GM18873 (cell line): Measurements from ENCODE around the gene HK2.
"Not testable (repeated sequence)": the region's sequence is repeated elsewhere in the genome, so short reads cannot be mapped to it uniquely, and the experiment has no call there.

Source experiments
- ATAC-seq: cut with Tn5 transposase; IDR thresholded peaks from one replicate; pipeline ENCODE4 v1.9.1; 2021; ENCODE audit warnings: mild to moderate bottlenecking, moderate library complexity, moderate number of reproducible peaks; ENCODE audit not compliant: unreplicated experiment, low FRiP score

HK2 gene

DNA sequence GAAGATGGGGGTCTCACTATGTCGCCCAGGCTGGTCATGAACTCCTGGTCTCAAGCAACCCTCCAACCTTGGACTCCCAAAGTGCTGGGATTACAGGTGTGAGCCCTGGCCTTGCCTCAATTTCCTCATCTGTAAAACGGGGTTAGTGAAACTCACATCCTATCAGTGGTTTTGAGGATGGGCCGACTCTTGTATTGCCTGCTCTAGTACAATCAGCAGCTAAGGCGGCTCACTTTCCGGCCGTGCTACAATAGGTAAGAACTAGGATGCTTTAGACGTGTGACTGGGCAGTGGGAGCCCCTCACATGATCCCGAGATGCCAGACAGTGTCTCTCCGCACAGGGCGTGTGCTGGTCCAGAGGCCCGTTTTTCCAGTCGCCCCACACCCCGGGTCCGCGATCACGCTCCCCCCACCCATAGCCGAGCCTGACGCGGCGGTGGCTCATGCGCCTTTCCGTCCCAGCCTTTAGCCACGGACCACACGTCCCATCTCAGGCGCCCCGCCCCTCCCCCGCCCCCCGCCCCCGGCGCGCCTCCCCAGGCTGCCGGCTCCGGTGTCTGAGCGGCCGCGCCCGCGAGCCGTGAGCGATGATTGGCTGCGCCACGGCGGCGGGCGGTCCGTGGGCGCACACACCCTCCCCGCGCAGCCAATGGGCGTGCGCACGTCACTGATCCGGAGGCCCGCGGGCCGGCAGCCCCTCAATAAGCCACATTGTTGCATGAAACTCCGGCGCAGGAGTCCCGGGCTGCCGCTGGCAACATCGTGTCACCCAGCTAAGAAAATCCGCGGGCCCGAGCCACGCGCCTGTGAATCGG is at the start of gene HK2:
TSS of gene HK2 (plus strand) at position 710 of the 816 bp plus-strand sequence. CDS start 454 bp downstream, outside the sequence.
- peak; percentile 66 for ATAC-seq

- ATAC-seq = no peak
Observed at GRCh38 chr2:74789271-74789670, 44.7 kb upstream of the HK2 start.

DNA sequence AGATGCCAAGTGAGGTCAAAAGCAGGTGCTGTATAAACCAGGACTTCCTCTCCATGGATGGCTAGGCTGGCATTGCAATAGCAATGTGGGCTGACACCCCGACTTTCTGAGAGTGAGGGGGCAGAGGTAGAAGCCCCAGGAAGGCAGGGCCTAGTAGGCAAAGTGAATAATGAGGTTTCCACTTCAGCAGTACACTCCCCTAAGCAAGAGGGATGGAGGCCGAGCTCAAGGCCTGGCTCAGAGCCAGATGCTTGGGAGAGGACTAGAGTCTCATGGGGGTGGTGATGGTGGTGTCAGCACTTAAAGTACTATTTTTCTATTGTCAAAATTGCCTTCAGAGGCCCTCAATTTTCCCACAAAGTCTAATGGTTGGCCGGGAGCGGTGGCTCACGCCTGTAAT is 41.6 kb upstream of the HK2 start:
- no peak for ATAC-seq

DNA sequence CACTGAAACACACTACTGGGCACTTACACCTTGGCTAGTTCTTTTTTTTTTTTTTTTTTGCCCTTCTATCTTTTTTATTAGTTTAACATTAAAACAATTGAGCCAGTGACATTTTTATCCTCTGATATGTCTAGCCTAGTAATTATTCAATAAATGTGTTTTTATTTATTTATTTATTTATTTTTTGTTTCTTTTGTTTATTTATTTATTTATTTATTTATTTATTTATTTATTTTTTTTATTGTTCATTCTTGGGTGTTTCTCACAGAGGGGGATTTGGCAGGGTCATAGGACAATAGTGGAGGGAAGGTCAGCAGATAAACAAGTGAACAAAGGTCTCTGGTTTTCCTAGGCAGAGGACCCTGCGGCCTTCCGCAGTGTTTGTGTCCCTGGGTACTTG is 39.0 kb upstream of the HK2 start:
- ATAC-seq = not testable (repeated sequence)

DNA sequence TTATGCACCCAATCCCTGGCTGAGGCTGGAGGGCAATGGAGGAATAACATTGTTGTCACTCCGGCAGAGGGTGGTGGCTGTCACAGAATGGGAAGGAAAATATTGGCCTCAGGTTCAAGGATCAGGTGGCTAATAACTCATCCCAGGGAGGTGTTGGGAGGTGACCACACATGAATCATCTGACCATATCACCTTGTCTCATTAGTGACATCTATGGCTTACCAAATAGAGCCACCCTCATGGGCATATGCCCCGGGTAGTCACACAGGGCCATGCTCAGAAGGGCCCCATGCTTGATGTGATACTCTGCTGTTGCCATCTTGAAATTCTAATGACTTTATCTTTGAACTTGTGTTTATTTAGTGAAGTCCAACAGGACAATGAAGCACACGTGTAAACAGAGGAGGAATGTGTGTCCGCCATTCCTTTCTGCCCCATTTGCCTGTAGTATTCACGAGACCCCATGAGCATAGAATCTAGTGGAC is 27.5 kb upstream of the HK2 start:
- no peak for ATAC-seq

GRCh38 chr2:74806920-74807319 is 27.0 kb upstream of the HK2 start:
- ATAC-seq = no peak

- no peak for ATAC-seq
Observed at GRCh38 chr2:74812787-74813590, 20.9 kb upstream of the HK2 start.

GRCh38 chr2:74814102-74814501 is 19.8 kb upstream of the HK2 start:
- ATAC-seq = no peak

- ATAC-seq = no peak
Observed at GRCh38 chr2:74815941-74816340, 18.0 kb upstream of the HK2 start.

DNA sequence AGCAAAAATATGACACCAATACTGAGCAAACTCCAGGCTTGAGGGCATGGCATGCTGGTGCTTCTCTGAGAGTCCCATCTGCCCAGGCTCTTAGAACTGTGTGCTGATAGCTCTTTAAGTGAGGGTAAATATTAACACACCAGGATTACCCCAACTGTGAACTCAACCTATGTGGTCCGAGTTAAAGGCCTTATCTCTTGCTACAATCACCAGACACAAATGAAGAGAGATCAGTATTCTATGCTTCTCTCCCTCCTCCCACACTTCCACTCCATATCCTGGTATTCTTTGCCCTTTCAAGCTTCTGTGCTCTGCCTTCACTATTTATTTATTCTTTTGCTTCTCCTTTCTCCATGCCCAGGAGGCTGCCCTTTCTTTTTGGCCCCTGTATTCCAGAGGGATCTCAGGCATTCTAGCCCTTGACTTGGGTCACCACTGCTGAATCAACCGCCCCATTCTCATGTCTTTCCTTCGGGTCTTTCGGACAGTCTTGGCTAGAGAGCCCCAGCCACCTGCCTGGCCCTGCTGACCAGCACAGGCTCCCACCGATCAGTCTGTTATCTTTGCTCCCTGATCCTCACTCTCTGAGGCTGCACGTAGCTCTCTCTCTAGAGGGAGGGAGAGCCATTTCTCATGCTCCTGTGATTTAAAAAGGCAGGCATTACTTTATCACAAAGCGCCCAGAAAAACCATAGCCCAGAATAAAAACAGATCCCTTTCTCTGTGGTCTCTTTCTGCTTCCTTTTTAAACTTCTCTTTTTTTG is 17.2 kb upstream of the HK2 start:
- no peak for ATAC-seq

DNA sequence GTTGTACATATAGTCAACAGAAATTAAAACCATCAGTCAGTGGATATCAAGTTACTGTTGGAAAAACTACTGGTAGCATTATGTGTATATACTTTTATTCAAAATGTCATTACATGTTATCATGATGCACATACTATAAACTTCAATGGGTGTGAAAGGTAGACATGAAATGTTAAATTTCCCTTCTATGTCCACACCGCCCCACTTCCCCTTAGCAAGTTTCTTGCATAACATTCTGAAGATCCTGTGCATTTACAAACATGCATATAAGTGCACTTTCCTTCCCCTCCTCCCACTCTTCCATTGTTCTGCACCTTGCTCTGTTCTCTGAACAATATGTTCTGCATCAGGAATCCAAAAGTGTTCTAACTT is 16.6 kb upstream of the HK2 start:
- no peak for ATAC-seq

- no peak for ATAC-seq
Observed at GRCh38 chr2:74819702-74820101, 14.2 kb upstream of the HK2 start.

GRCh38 chr2:74821177-74822126 is 12.5 kb upstream of the HK2 start:
- ATAC-seq = no peak

DNA sequence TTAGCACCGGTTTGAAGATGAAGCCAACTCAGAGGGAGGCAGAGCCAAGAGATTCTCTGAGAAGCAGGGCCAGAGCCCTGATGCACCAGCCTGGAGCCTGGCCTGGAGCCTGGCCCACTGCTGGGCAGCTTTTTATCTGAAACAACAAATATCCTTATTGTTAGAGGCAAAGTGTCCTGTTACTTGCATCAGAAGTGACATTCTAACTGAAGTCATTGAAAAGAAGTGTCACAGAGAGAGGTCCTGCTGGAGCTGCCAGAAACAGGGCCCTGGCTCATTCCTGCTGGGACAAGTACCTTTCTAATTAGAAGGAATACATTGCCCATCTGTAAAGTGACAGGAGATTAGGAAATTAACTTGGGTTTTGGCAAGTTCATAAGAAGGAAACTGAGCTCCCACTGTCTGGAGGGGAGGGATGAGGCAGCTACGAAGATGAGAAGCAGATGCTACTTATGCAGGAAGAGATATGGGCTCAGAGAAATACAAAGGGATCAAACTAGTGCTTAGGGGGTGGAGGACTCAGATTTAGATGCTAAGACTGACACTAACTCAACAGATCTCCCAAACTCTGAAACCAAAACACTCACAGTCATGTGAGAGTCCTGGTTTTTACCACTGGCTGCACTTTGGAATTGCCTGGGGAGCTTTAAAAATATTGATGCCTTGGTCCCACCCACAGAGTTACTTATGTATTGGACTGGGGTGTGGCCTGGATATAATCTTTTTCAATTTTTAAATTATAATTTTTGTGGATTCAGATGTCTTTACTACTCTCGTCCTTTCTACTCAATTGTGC is 11.0 kb upstream of the HK2 start:
- ATAC-seq = no peak

DNA sequence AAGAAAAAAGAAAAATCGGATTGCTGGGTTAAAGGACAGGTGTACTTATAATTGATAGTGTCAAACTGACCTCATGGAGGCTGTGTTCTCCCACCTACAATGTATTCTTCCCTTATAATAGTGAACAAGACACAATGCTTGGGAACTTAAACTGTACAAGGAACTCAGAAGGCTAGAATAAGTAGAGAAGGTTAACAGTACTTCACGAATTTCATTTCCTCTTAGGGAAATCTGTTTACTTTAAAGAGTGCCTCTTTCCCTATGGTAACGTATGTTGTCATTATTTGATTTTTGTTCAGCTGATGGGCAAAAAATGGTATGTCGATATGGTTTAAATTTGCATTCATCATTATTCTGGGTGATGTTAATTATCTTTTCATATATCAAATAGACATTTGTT is 9.2 kb upstream of the HK2 start:
- no peak for ATAC-seq

DNA sequence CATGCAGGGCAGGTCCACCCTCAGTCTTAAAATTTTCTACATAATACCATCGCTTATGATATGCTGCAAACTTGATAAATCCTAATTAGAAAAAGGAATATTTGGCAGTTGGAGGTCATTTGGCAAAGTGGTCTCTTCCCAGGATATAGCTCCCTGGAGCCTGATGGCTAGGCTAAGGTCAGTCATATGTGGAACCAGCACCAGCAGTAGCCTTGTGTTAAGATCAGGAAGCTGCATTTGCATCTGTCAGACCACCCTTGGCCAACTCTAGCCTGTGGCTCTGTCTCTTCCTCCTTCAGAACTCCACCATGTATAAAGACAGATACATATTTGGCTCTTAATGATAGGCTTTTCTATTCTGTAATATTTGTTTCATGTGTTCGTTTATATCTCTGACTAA is 5.4 kb upstream of the HK2 start:
- no peak for ATAC-seq

DNA sequence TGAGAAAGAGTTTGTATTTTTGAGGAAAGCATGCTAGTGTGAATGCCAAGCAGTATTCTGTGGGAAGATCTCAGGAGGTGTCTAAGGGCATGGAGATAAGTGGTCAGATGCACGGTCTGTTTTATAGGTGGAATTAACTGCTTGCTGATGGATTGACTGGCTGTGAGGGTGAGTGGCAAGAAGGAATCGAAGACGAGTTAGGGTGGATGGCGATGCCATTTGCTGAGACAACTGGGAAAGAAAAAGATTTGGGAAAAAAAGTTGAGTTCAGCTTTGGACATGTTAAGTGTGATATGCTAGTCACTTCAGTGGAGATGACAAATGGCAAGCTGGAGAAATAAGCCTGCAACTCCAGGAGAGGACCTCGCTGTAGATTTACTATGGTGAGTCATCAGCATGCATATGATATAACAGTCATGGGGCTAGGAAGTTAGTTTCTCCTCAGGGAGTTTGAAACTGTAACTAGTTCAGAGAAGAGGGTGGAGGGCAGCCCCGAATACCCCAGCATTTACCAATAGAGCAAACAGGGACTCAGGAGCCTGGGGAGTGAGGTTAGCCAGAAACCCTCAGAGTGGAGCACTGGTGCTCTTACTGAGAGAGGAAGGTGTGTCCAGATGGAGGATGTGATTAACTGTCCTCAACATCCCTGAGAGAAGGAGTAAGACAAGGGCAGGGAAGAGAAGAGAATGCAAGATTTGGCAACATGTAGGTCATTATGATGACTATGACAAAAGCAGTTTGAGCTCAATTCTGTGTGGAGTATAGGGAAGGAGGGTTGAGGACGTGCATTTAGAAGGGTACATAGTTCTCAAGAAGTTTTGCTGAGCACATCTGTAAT is 2.0 kb upstream of the HK2 start:
- ATAC-seq = no peak

DNA sequence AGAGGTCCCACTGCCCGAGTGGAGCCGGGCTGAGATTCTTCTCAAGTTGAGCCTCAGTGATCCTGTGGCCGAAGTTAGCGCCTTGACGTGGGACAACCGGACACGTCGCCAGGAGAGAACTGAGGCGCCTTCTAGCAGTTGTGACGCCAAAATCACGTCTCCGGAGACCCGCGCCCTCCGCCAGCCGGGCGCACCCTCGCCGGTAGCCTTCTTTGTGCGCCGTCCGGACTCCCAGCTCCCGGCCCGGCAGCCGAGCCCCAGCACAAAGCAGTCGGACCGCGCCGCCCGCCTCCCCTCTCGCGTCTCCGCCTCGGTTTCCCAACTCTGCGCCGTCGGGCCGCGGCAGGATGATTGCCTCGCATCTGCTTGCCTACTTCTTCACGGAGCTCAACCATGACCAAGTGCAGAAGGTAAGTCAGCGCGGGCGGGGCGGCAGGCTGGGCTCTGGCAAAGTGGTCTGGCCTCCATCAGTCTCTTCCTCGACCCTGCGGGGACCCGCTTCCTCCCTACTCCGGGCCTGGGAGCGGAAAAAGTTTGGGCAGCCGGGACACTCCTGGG is 386 bp downstream of the HK2 start:
- ATAC-seq = not testable (repeated sequence)
